Stomach (tissue), 9 donors: ENCODE measurements around the gene HUNK. TPM values are rescaled to one million over a fixed set of nuclear protein-coding genes. Genes with fewer than 3 reads are reported as not detected.

Experiments
- DNase-seq, 2 donors: peaks; one replicate each; pipeline versions ENCODE4 v3.0.0 to v3.0.0-alpha.2; 2013 to 2019
- H3K27ac ChIP-seq, 5 donors: fragments of 200-600 bp in 4 of 5; sonication (generic) in 4 of 5; one replicate each; pipeline ENCODE4 v1.5.1; 2013 to 2019; ENCODE audit warnings: mild to moderate bottlenecking in 1 of 5, moderate library complexity in 1 of 5
- H3K27me3 ChIP-seq, 3 donors: fragments of 200-600 bp; sonication (generic); one replicate each; pipeline ENCODE4 v1.5.1; 2017 to 2019; ENCODE audit warnings: mixed run types in 1 of 3
- H3K36me3 ChIP-seq, 4 donors: fragments of 200-600 bp; sonication (generic); 1 replicate in 3 of 4; 2 replicates in 1 of 4; pipeline ENCODE4 v1.5.1; 2016 to 2019
- H3K4me1 ChIP-seq, 4 donors: fragments of 200-600 bp; sonication (generic); one replicate each; pipeline ENCODE4 v1.5.1; 2016 to 2019
- H3K4me3 ChIP-seq, 4 donors: fragments of 200-600 bp; sonication (generic) in 3 of 4; one replicate each; pipeline ENCODE4 v1.5.1; 2016 to 2019; ENCODE audit warnings: mild to moderate bottlenecking in 1 of 4
- H3K9me3 ChIP-seq, 4 donors: fragments of 200-600 bp; sonication (generic); one replicate each; pipeline ENCODE4 v1.5.1; 2016 to 2019
- EP300 ChIP-seq: sonication (generic); formaldehyde crosslinking; IDR thresholded peaks from one replicate; pipeline ENCODE4 v1.6.1; 2017; ENCODE audit warnings: antibody characterized with exemption
- POLR2A ChIP-seq, 4 donors: fragments of 450-650 bp; IDR thresholded peaks; one replicate each; pipeline ENCODE4 v1.6.1; 2016; ENCODE audit warnings: antibody characterized with exemption in 4 of 4, control low read depth in 2 of 4, mild to moderate bottlenecking in 1 of 4, moderate library complexity in 1 of 4
- POLR2AphosphoS5 ChIP-seq, 3 donors: sonication (generic); formaldehyde crosslinking; IDR thresholded peaks; one replicate each; pipeline ENCODE4 v1.6.1; 2016; ENCODE audit warnings: antibody characterized with exemption in 3 of 3
- WGBS, 5 donors: extraction: QIAGEN DNeasy Blood & Tissue Kit in 3 of 5; methylation state at CpG; one replicate each; pipeline versions ENCODE4 v1.1.5 to v1.1.7; 2013 to 2018; 5-methylcytosine and 5-hydroxymethylcytosine counted together
- intact Hi-C: fragments of 100-400 bp; cut with DNase I; formaldehyde crosslinking; loops from one replicate; pipeline ENCODE4 v1.15.1; 2023; ENCODE audit warnings: low total_unique reads
- polyA plus RNA-seq, 3 donors: library from polyadenylated mRNA; stranded (reverse); fragments of 200-250 nt; gene quantifications; one replicate each; pipeline ENCODE4 v1.2.3, GENCODE V29; 2013
- total RNA-seq, 5 donors: library from RNA; depleted of rRNA; stranded (reverse); fragments of >200 nt; gene quantifications; one replicate each; pipeline versions ENCODE4 v1.1.0 to v1.2.3, GENCODE V29; 2014 to 2016
- TF ChIP-seq, protein P1 (sequence below), 7 experiments: fragments of 450-650 bp in 4 of 7; fragments of 200-600 bp in 3 of 7; sonication (generic) in 3 of 7; IDR thresholded peaks; one replicate each; pipeline ENCODE4 v1.5.1; 2016 to 2019; ENCODE audit warnings: antibody characterized with exemption in 7 of 7, control low read depth in 2 of 7, mild to moderate bottlenecking in 1 of 7
- donor health status: healthy with polysubstance abuse.
- donor health status: Bipolar disorder and iron deficiency.
- donor health status: healthy.

HUNK gene
- total and polyA plus RNA-seq, 8 donors, result 0.13 to 4.1 (median 1.3) TPM; not detected in 2

DNA sequence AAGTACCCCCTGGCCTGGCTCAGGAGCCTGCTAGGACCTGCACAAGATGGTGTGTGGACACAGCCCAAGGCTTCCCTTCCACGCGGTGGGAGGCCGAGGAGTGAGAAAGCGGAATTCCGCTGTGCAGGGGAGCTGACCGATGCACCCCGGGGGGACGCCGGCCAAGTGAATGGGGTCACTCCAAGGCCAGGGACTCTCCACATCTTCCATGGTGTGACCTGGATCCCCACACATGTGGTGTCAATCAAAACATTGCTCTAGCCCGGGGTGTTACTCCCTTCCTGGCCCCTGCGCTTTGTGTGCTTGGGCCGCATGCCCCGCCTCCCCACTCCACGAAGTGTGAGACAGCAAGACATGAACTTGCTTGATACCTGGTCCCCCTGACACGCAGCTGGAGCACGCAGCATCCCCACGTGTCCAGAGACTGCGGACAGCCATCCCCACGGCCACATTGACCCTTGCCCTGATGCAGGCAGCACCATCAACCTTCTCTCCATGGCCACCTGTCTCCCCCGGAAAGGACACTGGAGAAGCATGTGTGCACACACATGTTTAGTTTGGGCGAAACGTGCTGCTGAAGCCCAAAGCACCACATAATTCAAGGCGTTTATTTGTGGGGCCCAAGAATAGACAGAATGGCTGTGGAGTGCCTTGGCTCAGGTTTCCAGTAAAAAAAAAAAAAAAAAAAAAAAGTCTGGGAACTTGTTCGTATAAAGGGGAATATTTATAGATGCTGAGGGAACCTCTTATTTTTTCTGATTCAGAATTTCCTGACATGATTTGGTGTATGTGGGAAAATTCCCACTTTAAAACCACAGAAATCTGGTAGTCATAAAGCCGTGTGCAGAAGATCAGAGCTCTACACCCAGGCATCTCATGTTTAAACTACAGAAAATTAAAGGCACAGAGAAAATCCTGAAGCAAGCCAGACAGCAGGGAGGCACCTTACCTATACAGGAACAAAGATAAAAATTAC lies 171.7 kb downstream of the HUNK start:
- no peaks in the 10 kb centered on the region for H3K4me1 ChIP-seq
- intact Hi-C loops, result no loop called here
- no peaks in the 10 kb centered on the region for H3K9me3 ChIP-seq
- H3K36me3 ChIP-seq, result no peaks in the 10 kb centered on the region
- no peak overlapping the region for H3K4me3 ChIP-seq
- DNase-seq, result no peak
- WGBS, 5 donors, result 79 to 87% (median 87%) methylated on average over 15 to 25 of the region's 25 CpGs
- TF ChIP-seq EP300, result no peak
- no peaks in the 10 kb centered on the region for H3K27me3 ChIP-seq
- no peak overlapping the region for H3K27ac ChIP-seq

DNA sequence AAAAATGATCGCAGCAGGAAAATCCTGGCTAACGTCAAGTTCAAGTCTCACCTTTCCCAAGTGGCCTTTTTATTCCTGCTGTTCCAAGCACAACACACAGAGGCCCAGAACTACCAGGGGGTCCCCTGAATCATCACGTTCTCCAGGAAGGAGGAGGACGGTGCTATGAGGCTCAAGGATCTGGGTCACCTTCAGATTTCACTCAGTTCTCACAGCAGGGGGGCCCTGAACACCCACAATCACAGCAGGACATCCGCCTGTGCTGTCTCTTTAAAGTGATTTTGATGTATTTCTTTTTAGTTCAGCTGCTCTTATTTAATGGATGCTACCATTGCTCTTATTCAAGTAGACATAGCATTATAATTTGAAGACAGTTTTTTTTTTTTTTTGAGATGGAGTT lies 173.4 kb downstream of the HUNK start:
- Histone ChIP-seq H3K27ac (no peak overlapping the region), H3K27me3 (no peaks in the 10 kb centered on the region), H3K36me3 (no peaks in the 10 kb centered on the region), H3K4me3 (no peak overlapping the region), H3K9me3 (peaks cover 0 to 5% (median under 1%) of the 10 kb centered on the region in 4 donors), H3K4me1 (no peaks in the 10 kb centered on the region)
- 68 to 84% (median 79%) methylated on average over 5 of the region's 5 CpGs for WGBS, 5 donors
- TF ChIP-seq POLR2A (IDR thresholded peaks at IDR 0.05), result no peak
- no peak for TF ChIP-seq EP300
- TF ChIP-seq POLR2AphosphoS5 (IDR thresholded peaks at IDR 0.05), result no peak
- TF ChIP-seq, protein P1, sequence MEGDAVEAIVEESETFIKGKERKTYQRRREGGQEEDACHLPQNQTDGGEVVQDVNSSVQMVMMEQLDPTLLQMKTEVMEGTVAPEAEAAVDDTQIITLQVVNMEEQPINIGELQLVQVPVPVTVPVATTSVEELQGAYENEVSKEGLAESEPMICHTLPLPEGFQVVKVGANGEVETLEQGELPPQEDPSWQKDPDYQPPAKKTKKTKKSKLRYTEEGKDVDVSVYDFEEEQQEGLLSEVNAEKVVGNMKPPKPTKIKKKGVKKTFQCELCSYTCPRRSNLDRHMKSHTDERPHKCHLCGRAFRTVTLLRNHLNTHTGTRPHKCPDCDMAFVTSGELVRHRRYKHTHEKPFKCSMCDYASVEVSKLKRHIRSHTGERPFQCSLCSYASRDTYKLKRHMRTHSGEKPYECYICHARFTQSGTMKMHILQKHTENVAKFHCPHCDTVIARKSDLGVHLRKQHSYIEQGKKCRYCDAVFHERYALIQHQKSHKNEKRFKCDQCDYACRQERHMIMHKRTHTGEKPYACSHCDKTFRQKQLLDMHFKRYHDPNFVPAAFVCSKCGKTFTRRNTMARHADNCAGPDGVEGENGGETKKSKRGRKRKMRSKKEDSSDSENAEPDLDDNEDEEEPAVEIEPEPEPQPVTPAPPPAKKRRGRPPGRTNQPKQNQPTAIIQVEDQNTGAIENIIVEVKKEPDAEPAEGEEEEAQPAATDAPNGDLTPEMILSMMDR (IDR thresholded peaks at IDR 0.05), result no peak
- intact Hi-C loops, result no loop called here
- no peak for DNase-seq

DNA sequence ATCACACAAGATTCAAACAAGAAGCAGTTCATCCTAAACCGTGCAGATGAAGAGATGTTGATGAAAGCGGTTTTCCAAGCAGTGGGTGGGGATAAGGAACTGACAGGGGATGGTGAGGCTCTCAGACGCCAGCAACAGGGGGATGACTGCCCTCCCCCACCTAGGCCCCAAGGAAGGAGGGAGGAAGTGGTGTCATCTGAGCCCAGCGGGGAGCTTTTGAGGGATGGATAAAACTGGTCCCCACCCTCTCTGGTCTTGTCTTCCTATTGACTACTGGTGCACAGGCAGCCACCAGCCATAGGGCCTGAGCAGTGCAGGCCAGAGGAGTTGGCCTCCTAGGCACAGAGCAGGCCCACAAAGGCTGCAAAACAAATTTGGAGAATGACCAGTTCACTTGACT lies 175.5 kb downstream of the HUNK start:
- Histone ChIP-seq H3K27ac (no peak overlapping the region), H3K36me3 (no peaks in the 10 kb centered on the region), H3K27me3 (no peaks in the 10 kb centered on the region), H3K4me3 (no peak overlapping the region), H3K4me1 (no peaks in the 10 kb centered on the region), H3K9me3 (peaks cover 4 to 21% (median 9%) of the 10 kb centered on the region in 4 donors)
- intact Hi-C loops, result no loop called here
- WGBS, 5 donors, result 48 to 75% (median 54%) methylated on average over 4 of the region's 4 CpGs
- no peak for DNase-seq
- TF ChIP-seq POLR2AphosphoS5 (IDR thresholded peaks at IDR 0.05) (no peak), EP300 (no peak), POLR2A (IDR thresholded peaks at IDR 0.05) (no peak)
- TF ChIP-seq, protein P1 (IDR thresholded peaks at IDR 0.05), result no peak

Other genes with a start within 250 kb of the HUNK start
- gene SOD1, start 213.3 kb upstream of the HUNK start, total RNA-seq, result 100 to 1,000 TPM in 2 of 5 donors, 10 to 100 TPM in 3; 45.5 to 219 (median 78.1) TPM
- 100 to 1,000 TPM; 294 to 358 (median 350) TPM for gene SOD1, start 213.3 kb upstream of the HUNK start, polyA plus RNA-seq
- 10 to 100 TPM in 4 of 5 donors, 1 to 10 TPM in 1; 5.4 to 34.4 (median 20.0) TPM for gene SCAF4, start 140.9 kb upstream of the HUNK start, total RNA-seq
- 1 to 10 TPM; 5.9 to 7.2 (median 6.0) TPM for gene SCAF4, start 140.9 kb upstream of the HUNK start, polyA plus RNA-seq